Skin epidermis (tissue), 12 donors: ENCODE data around the gene NCBP2L.

ENCODE experiments used
- H3K27ac ChIP-seq, 21 experiments: fragments of 200-600 bp; sonication (generic) in 11 of 21; one replicate each; pipeline ENCODE4 v1.5.0; 2020; ENCODE audit warnings: mild to moderate bottlenecking in 3 of 21, inconsistent platforms in 2 of 21, moderate library complexity in 2 of 21
- H3K4me3 ChIP-seq, 7 experiments: fragments of 200-600 bp; sonication (generic) in 2 of 7; one replicate each; pipeline ENCODE4 v1.5.0; 2020; ENCODE audit warnings: inconsistent platforms in 2 of 7, mild to moderate bottlenecking in 2 of 7, moderate library complexity in 1 of 7

Gene NCBP2L

GRCh38 chrX:107840971-107841370 lies 63.4 kb downstream of the NCBP2L start:
- Histone ChIP-seq H3K4me3 (no peak overlapping the region), H3K27ac (no peak overlapping the region)

- Histone ChIP-seq H3K4me3 (no peak overlapping the region), H3K27ac (no peak overlapping the region)
These were observed 65.3 kb downstream of the NCBP2L start for GRCh38 chrX:107842715-107843400.
